Colonic mucosa (tissue), 4 donors: ENCODE measurements around the gene PEX11G. TPM values are rescaled to one million over a fixed set of nuclear protein-coding genes. Genes with fewer than 3 reads are reported as not detected.

Experiments
- DNase-seq: peaks from one replicate; pipeline ENCODE4 v3.0.0-alpha.2; 2020
- H3K27ac ChIP-seq: fragments of 200-600 bp; one replicate; pipeline ENCODE4 v1.8.0; 2021
- H3K27me3 ChIP-seq: fragments of 200-600 bp; one replicate; pipeline ENCODE4 v1.8.0; 2021
- H3K36me3 ChIP-seq: fragments of 200-600 bp; one replicate; pipeline ENCODE4 v1.8.0; 2021
- H3K4me1 ChIP-seq: fragments of 200-600 bp; one replicate; pipeline ENCODE4 v1.8.0; 2021; ENCODE audit warnings: mild to moderate bottlenecking
- H3K4me3 ChIP-seq: fragments of 200-600 bp; one replicate; pipeline ENCODE4 v1.8.0; 2021
- H3K9ac ChIP-seq, 2 donors: one replicate each; pipeline ENCODE4 v1.7.0; 2013; ENCODE audit warnings: control low read depth in 2 of 2, low read depth in 2 of 2, low read length in 2 of 2
- H3K9me3 ChIP-seq: fragments of 200-600 bp; one replicate; pipeline ENCODE4 v1.8.0; 2021
- intact Hi-C: fragments of 100-400 bp; cut with DNase I; formaldehyde crosslinking; loops from one replicate; pipeline ENCODE4 v1.14.1; 2022
- total RNA-seq, 2 donors: library from RNA; stranded (reverse); fragmentation: NEBNext Ultra II Directional in 1 of 2; extraction: Animal tissue kit (Norgen Biotek cat#: 25700) in 1 of 2; gene quantifications; one replicate each; pipeline ENCODE4 v1.2.1, GENCODE V29; 2021
- TF ChIP-seq, protein P1 (sequence below): fragments of 200-600 bp; IDR thresholded peaks from one replicate; pipeline ENCODE4 v1.8.0; 2022; ENCODE audit warnings: antibody characterized with exemption, mild to moderate bottlenecking
- donor health status: healthy.
- donor health status: DM: no; HTN: no; CAD: no.
- donor health status: DM: no; HTN: no; CAD: no.

PEX11G gene
- total RNA-seq, 2 donors from 2014 or later = 5.7 to 6.6 TPM

DNA sequence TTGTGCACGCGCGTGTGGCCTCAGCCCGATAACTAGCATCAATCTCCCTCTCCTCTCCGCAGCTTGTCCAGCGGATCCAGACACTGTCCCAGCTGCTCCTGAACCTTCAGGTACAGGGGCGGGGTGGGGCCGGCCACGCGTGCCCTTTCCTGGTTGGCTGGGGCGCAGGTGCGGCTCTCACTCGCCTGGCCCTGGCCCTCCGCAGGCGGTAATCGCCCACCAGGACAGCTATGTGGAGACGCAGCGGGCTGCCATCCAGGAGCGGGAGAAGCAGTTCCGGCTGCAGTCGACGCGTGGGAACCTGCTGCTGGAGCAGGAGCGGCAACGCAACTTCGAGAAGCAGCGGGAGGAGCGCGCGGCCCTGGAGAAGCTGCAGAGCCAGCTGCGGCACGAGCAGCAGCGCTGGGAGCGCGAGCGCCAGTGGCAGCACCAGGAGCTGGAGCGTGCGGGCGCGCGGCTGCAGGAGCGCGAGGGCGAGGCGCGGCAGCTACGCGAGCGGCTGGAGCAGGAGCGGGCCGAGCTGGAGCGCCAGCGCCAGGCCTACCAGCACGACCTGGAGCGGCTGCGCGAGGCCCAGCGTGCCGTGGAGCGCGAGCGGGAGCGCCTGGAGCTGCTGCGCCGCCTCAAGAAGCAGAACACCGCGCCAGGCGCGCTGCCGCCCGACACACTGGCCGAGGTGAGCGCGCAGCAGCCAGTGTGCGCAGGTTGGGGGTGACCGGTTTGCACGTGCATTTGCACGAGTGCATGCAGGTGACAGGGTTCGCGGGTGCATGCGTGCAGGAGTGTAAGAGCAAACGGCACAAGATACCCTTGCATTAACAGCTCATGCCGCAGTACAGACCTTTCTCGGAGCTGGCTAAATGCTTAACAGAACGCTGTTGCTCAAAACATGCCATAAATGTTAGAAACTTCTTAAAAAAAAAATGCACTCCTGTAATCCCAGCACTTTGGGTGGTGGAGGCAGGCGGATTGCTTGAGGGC lies 21.5 kb downstream of the PEX11G start:
- Histone ChIP-seq H3K4me3 (no peak overlapping the region), H3K27me3 (no peaks in the 10 kb centered on the region), H3K9ac (no peak overlapping the region), H3K36me3 (peaks cover 11% of the 10 kb centered on the region), H3K27ac (no peak overlapping the region), H3K9me3 (no peaks in the 10 kb centered on the region), H3K4me1 (no peaks in the 10 kb centered on the region)
- intact Hi-C loops = no loop called here
- TF ChIP-seq, protein P1, sequence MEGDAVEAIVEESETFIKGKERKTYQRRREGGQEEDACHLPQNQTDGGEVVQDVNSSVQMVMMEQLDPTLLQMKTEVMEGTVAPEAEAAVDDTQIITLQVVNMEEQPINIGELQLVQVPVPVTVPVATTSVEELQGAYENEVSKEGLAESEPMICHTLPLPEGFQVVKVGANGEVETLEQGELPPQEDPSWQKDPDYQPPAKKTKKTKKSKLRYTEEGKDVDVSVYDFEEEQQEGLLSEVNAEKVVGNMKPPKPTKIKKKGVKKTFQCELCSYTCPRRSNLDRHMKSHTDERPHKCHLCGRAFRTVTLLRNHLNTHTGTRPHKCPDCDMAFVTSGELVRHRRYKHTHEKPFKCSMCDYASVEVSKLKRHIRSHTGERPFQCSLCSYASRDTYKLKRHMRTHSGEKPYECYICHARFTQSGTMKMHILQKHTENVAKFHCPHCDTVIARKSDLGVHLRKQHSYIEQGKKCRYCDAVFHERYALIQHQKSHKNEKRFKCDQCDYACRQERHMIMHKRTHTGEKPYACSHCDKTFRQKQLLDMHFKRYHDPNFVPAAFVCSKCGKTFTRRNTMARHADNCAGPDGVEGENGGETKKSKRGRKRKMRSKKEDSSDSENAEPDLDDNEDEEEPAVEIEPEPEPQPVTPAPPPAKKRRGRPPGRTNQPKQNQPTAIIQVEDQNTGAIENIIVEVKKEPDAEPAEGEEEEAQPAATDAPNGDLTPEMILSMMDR = no peak
- DNase-seq = no peak

DNA sequence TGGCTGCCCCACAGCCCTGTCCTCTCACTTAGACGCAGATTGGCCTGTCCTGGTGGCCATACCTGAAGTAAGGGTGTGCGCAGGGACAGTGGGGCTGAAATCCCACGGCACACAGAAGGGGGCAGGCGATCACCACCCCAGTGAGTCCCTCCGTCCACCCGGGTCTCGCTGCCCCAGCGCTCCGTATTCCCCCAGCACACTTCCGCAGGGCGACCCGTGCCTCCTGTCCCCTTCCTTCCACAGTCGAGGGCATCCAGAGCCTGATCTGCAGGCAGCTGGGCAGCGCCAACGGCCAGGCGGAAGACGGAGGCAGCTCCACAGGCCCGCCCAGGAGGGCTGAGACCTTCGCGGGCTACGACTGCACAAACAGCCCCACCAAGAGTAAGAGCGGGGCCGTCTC lies 25.3 kb downstream of the PEX11G start:
- no peak for DNase-seq
- H3K36me3 ChIP-seq = peaks cover 20% of the 10 kb centered on the region
- no peak overlapping the region for H3K4me3 ChIP-seq
- H3K4me1 ChIP-seq = no peaks in the 10 kb centered on the region
- TF ChIP-seq, protein P1 = no peak
- H3K27me3 ChIP-seq = no peaks in the 10 kb centered on the region
- no peak overlapping the region for H3K9ac ChIP-seq
- no peaks in the 10 kb centered on the region for H3K9me3 ChIP-seq
- intact Hi-C loops = no loop called here
- no peak overlapping the region for H3K27ac ChIP-seq

DNA sequence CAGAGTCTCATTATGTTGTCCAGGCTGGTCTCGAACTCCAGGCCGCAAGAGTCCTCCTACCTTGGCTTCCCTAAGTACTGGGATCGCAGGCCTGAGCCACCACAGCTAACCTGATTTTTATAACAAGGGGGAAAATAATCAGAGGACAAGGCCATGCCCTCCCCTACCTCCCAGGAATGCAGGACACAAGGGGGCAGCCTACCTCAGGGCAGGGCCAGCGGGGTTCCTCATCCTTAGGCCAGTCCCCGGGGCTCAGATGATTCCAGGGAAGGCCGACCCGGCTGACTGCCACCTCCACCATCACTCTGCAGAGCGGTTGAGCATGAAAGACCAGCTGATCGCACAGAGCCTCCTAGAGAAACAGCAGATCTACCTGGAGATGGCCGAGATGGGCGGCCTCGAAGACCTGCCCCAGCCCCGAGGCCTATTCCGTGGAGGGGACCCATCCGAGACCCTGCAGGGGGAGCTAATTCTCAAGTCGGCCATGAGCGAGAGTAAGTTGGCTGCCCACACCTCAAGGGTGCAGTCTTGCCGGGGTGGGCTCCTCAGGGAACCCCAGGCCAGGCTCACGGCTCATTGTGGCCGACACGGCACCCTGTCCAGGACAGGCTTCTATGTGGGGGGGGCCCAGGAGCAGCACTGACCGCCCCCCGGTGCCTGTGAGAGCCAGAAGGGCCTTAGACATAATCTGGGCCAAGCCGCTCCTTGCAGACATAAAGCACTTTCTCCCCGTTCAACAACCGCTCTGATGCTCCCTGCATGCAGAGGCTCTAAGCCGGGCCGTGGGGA lies 26.8 kb downstream of the PEX11G start:
- H3K4me1 ChIP-seq = no peaks in the 10 kb centered on the region
- intact Hi-C loops = no loop called here
- TF ChIP-seq, protein P1 = no peak
- peaks cover 20% of the 10 kb centered on the region for H3K36me3 ChIP-seq
- H3K9ac ChIP-seq = no peak overlapping the region
- H3K9me3 ChIP-seq = no peaks in the 10 kb centered on the region
- no peak overlapping the region for H3K27ac ChIP-seq
- DNase-seq = no peak
- no peaks in the 10 kb centered on the region for H3K27me3 ChIP-seq
- H3K4me3 ChIP-seq = no peak overlapping the region

DNA sequence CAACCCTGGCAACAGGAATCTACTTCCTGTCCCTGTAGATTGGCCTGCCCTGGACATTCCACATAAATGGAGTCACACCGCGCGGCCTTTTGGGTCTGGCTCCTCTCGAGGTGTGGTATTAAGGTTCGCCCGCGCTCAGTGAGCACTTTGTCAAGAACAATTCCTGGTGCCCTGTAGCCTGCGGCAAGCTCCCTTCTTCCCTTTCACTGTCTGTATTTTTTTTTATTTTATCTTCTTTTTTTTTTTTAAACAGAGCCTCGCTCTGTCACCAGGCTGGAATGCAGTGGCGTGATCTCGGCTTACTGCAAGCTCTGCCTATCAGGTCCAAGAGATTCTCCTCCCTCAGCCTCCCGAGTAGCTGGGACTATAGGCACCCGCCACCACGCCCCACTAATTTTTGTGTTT lies 28.3 kb downstream of the PEX11G start:
- no peak overlapping the region for H3K4me3 ChIP-seq
- intact Hi-C loops = no loop called here
- H3K27ac ChIP-seq = no peak overlapping the region
- H3K36me3 ChIP-seq = peaks cover 20% of the 10 kb centered on the region
- no peak for DNase-seq
- H3K9me3 ChIP-seq = no peaks in the 10 kb centered on the region
- TF ChIP-seq, protein P1 = no peak
- no peaks in the 10 kb centered on the region for H3K27me3 ChIP-seq
- no peak overlapping the region for H3K9ac ChIP-seq
- H3K4me1 ChIP-seq = no peaks in the 10 kb centered on the region

DNA sequence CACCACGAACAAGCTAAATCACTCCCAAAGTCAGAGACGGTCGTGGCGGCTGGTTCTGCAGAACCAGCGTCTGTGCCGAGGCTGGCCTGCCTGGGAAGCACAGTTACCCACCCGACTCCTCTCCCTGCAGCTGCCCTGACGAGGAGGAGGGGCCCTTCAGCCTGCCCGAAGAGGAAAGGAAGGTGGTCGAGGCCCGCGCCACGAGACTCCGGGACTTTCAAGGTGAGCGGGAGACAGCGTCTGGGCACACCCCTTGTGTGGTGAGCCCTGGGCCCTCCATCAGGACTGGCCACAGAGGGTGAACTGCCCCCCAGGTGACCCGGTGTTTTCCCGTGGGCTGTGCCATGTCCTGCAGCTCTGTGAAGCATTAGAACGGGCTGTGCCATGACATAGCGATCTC lies 29.1 kb downstream of the PEX11G start:
- no peaks in the 10 kb centered on the region for H3K4me1 ChIP-seq
- intact Hi-C loops = no loop called here
- H3K9me3 ChIP-seq = no peaks in the 10 kb centered on the region
- H3K27me3 ChIP-seq = no peaks in the 10 kb centered on the region
- no peak overlapping the region for H3K27ac ChIP-seq
- no peak overlapping the region for H3K4me3 ChIP-seq
- H3K9ac ChIP-seq = no peak overlapping the region
- H3K36me3 ChIP-seq = peaks cover 20% of the 10 kb centered on the region
- TF ChIP-seq, protein P1 = no peak
- no peak for DNase-seq
